Activated gamma-delta T cell treated with anti-CD3 and anti-CD28 coated beads, Interleukin-2, amount 50 U/mL, for 16 hours (primary cell): ENCODE data around the gene MICU2.

ENCODE experiments used
- DNase-seq: peaks from one replicate; pipeline ENCODE4 v3.0.0-alpha.2; 2020; ENCODE audit warnings: low read depth

Gene MICU2

GRCh38 chr13:21544515-21544914 is 59.5 kb downstream of the MICU2 start:
- DNase-seq, result no peak

GRCh38 chr13:21542563-21542962 is 61.4 kb downstream of the MICU2 start:
- no peak for DNase-seq

- no peak for DNase-seq
These were observed 62.0 kb downstream of the MICU2 start for GRCh38 chr13:21541980-21542379.

GRCh38 chr13:21541271-21541670 is 62.7 kb downstream of the MICU2 start:
- DNase-seq, result no peak

GRCh38 chr13:21539687-21540086 is 64.3 kb downstream of the MICU2 start:
- DNase-seq, result no peak

GRCh38 chr13:21538753-21539152 is 65.2 kb downstream of the MICU2 start:
- no peak for DNase-seq

GRCh38 chr13:21538280-21538679 is 65.7 kb downstream of the MICU2 start:
- no peak for DNase-seq

GRCh38 chr13:21537105-21537504 is 66.9 kb downstream of the MICU2 start:
- no peak for DNase-seq

GRCh38 chr13:21534760-21535159 is 69.2 kb downstream of the MICU2 start:
- DNase-seq, result no peak

- no peak for DNase-seq
These were observed 72.5 kb downstream of the MICU2 start for GRCh38 chr13:21531455-21531854.

- DNase-seq, result no peak
These were observed 73.3 kb downstream of the MICU2 start for GRCh38 chr13:21530656-21531055.

GRCh38 chr13:21529146-21529893 is 74.7 kb downstream of the MICU2 start:
- no peak for DNase-seq

- no peak for DNase-seq
These were observed 75.4 kb downstream of the MICU2 start for GRCh38 chr13:21528616-21529015.

GRCh38 chr13:21526707-21527540 is 77.0 kb downstream of the MICU2 start:
- no peak for DNase-seq

- DNase-seq, result no peak
These were observed 81.1 kb downstream of the MICU2 start for GRCh38 chr13:21522847-21523246.

GRCh38 chr13:21522130-21522529 is 81.8 kb downstream of the MICU2 start:
- no peak for DNase-seq

- DNase-seq, result no peak
These were observed 85.3 kb downstream of the MICU2 start for GRCh38 chr13:21518617-21519144.

GRCh38 chr13:21517576-21517975 is 86.4 kb downstream of the MICU2 start:
- no peak for DNase-seq

GRCh38 chr13:21516805-21517204 is 87.2 kb downstream of the MICU2 start:
- no peak for DNase-seq

- DNase-seq, result no peak
These were observed 92.1 kb downstream of the MICU2 start for GRCh38 chr13:21511849-21512248.

- DNase-seq, result no peak
These were observed 99.6 kb downstream of the MICU2 start for GRCh38 chr13:21504379-21504778.

GRCh38 chr13:21501686-21502085 is 102.3 kb downstream of the MICU2 start:
- DNase-seq, result no peak

GRCh38 chr13:21486322-21486721 is 117.6 kb downstream of the MICU2 start:
- no peak for DNase-seq
